PC-9 (cell line): ENCODE data around the gene RNU11. TPM values are rescaled to one million over a fixed set of nuclear protein-coding genes. Genes with fewer than 3 reads are reported as not detected.

Source experiments
- BruUV-seq: library from RNA; stranded (reverse); fragments of 400-500 nt; replicated peaks from 2 replicates; lab custom pipeline; 2021; lab: Mats Ljungman, UMichigan
- CTCF ChIA-PET: fragments of 300-600 bp; sonication (Branson Sonifier 250); formaldehyde crosslinking; loops from one replicate; lab custom pipeline; 2022; ENCODE audit warnings: antibody characterized with exemption; lab: Charles Lee
- POLR2A ChIA-PET: fragments of 300-600 bp; sonication (Branson Sonifier 250); formaldehyde crosslinking; loops from one replicate; lab custom pipeline; 2022; ENCODE audit warnings: antibody characterized with exemption; ENCODE audit not compliant: unreplicated experiment; lab: Charles Lee
- DNase-seq, 2 experiments: peaks; one replicate each; pipeline versions ENCODE4 v3.0.0 to v3.0.0-alpha.2; 2015 to 2022; ENCODE audit warnings: mixed read lengths in 1 of 2
- H2AFZ ChIP-seq: fragments of 200-600 bp; sonication (generic); 2 replicates; pipeline ENCODE4 v1.8.1; 2017; ENCODE audit warnings: antibody characterized with exemption
- H3F3A ChIP-seq: fragments of 200-600 bp; sonication (generic); 2 replicates; pipeline ENCODE4 v1.8.1; 2017; ENCODE audit warnings: antibody characterized with exemption, mild to moderate bottlenecking, low read depth; ENCODE audit not compliant: insufficient read depth
- H3K27ac ChIP-seq: fragments of 200-600 bp; sonication (generic); 2 replicates; pipeline ENCODE4 v1.6.1; 2016; ENCODE audit warnings: mixed run types
- H3K27me3 ChIP-seq: fragments of 200-600 bp; sonication (generic); 2 replicates; pipeline ENCODE4 v1.6.1; 2016; ENCODE audit warnings: low read depth, mixed run types; ENCODE audit not compliant: insufficient read depth
- H3K36me3 ChIP-seq: fragments of 200-600 bp; sonication (generic); 2 replicates; pipeline ENCODE4 v1.6.1; 2016; ENCODE audit warnings: low read depth, mixed run types
- H3K4me1 ChIP-seq: fragments of 200-600 bp; sonication (generic); replicated peaks from 2 replicates; pipeline ENCODE4 v1.6.1; 2016; ENCODE audit warnings: mixed run types; ENCODE audit not compliant: insufficient read depth
- H3K4me2 ChIP-seq: fragments of 200-600 bp; sonication (generic); 2 replicates; pipeline ENCODE4 v1.6.1; 2017; ENCODE audit warnings: mixed run types
- H3K4me3 ChIP-seq: fragments of 200-600 bp; sonication (generic); 2 replicates; pipeline ENCODE4 v1.6.1; 2016; ENCODE audit warnings: mixed run types
- H3K79me2 ChIP-seq: fragments of 200-600 bp; sonication (generic); 2 replicates; pipeline ENCODE4 v1.6.1; 2017; ENCODE audit warnings: low read depth, mixed run types
- H3K9me2 ChIP-seq: fragments of 200-600 bp; sonication (generic); 2 replicates; pipeline ENCODE4 v1.8.1; 2017; ENCODE audit warnings: mild to moderate bottlenecking; ENCODE audit not compliant: insufficient read depth
- H3K9me3 ChIP-seq: fragments of 200-600 bp; sonication (generic); 2 replicates; pipeline ENCODE4 v1.8.1; 2016; ENCODE audit warnings: low read depth; ENCODE audit not compliant: insufficient read depth
- H4K20me1 ChIP-seq: fragments of 200-600 bp; sonication (generic); 2 replicates; pipeline ENCODE4 v1.8.1; 2017; ENCODE audit not compliant: insufficient read depth
- CTCF ChIP-seq: fragments of 200-600 bp; sonication (generic); conservative IDR thresholded peaks from 2 replicates; pipeline ENCODE4 v1.6.1; 2017; ENCODE audit warnings: mixed run types, antibody characterized with exemption, mild to moderate bottlenecking, moderate library complexity
- EZH2 ChIP-seq: fragments of 200-600 bp; sonication (generic); IDR thresholded peaks from 2 replicates; pipeline ENCODE4 v1.8.0; 2017; ENCODE audit warnings: antibody characterized with exemption, low read depth
- intact Hi-C: fragments of 100-400 bp; cut with micrococcal nuclease; formaldehyde crosslinking; loops from one replicate; pipeline ENCODE4 v1.10.0; 2022; ENCODE audit not compliant: unreplicated experiment
- total RNA-seq: library from RNA; stranded (reverse); gene quantifications from 2 replicates; pipeline ENCODE4 v1.2.3, GENCODE V29; 2021

RNU11 gene
- total RNA-seq, 1 experiment from 2014 or later, result not detected

GRCh38 chr1:28663871-28664470 lies 15.6 kb downstream of the RNU11 start:
- Histone ChIP-seq H3K27me3 (no peaks in the 10 kb centered on the region), H4K20me1 (no peaks in the 10 kb centered on the region), H3K4me3 (no peak overlapping the region), H3K27ac (no peak overlapping the region), H3F3A (peaks cover 4% of the 10 kb centered on the region; the same call in 1 of the 2 replicates), H3K79me2 (no peaks in the 10 kb centered on the region), H3K36me3 (no peaks in the 10 kb centered on the region), H3K4me2 (no peak overlapping the region), H3K4me1 (no peaks in the 10 kb centered on the region), H2AFZ (no peak overlapping the region), H3K9me3 (no peaks in the 10 kb centered on the region), H3K9me2 (no peaks in the 10 kb centered on the region)
- TF ChIP-seq EZH2, result no peak
- intact Hi-C loops, result no loop called here
- CTCF ChIA-PET, result no interaction called here
- POLR2A ChIA-PET, result no interaction called here
- no peak for DNase-seq
- BruUV-seq, result no TSS peak

- DNase-seq, result no peak
- H3K27me3 ChIP-seq, result no peaks in the 10 kb centered on the region
- peaks cover 15% of the 10 kb centered on the region for H3K79me2 ChIP-seq
- ChIA-PET CTCF (no interaction called here), POLR2A (no interaction called here)
- intact Hi-C loops, result no loop called here
- H3K27ac ChIP-seq, result no peak overlapping the region
- no TSS peak for BruUV-seq
- H3K9me2 ChIP-seq, result no peaks in the 10 kb centered on the region
- no peak overlapping the region for H2AFZ ChIP-seq
- H3K9me3 ChIP-seq, result no peaks in the 10 kb centered on the region
- no peaks in the 10 kb centered on the region for H3K36me3 ChIP-seq
- no peaks in the 10 kb centered on the region for H3K4me1 ChIP-seq
- no peak for TF ChIP-seq EZH2
- TF ChIP-seq CTCF, result no peak
- no peak overlapping the region for H3K4me2 ChIP-seq
- H3K4me3 ChIP-seq, result no peak overlapping the region
- H3F3A ChIP-seq, result peaks cover 16% of the 10 kb centered on the region
- H4K20me1 ChIP-seq, result no peaks in the 10 kb centered on the region
These were observed 18.4 kb downstream of the RNU11 start for GRCh38 chr1:28666806-28667205.

GRCh38 chr1:28668191-28668955 lies 20.0 kb downstream of the RNU11 start, which contains the start of gene GMEB1:
TSS of gene GMEB1 (plus strand) at chr1:28668784. CDS start at chr1:28683613, 14,829 bp downstream.
- Histone ChIP-seq H2AFZ (peak within 1 kb of the TSS; percentile 99), H3K36me3 (no peaks in the 10 kb centered on the region), H3K9me2 (no peaks in the 10 kb centered on the region), H3K9me3 (no peaks in the 10 kb centered on the region), H3K79me2 (peaks cover 15% of the 10 kb centered on the region), H3K4me2 (peak within 1 kb of the TSS; percentile 83), H3K27ac (peak within 1 kb of the TSS; percentile 75), H3K4me1 (no peaks in the 10 kb centered on the region), H3F3A (peaks cover 16% of the 10 kb centered on the region), H4K20me1 (no peaks in the 10 kb centered on the region), H3K4me3 (peak within 1 kb of the TSS; percentile 80), H3K27me3 (no peaks in the 10 kb centered on the region)
- no peak for TF ChIP-seq CTCF
- no peak for TF ChIP-seq EZH2
- intact Hi-C loops, result no loop called here
- TSS peak; percentile 35 for BruUV-seq
- ChIA-PET CTCF (interaction anchor here (0.5 to 1.2 kb wide), 2 partner anchors 68 to 330 kb away, joined by 4 to 7 read pairs; partner anchors contain the start of gene YTHDF2), POLR2A (interaction anchor here (0.6 to 0.9 kb wide), 5 partner anchors 20 to 457 kb away, joined by 3 to 26 read pairs (median 5); partner anchors contain the start of genes RNU11 and TAF12)
- DNase-seq, result peak; percentile 69 to 85
